Skeletal muscle tissue (tissue), 4 donors: Measurements from ENCODE around the gene NMT1. TPM values are rescaled to one million over a fixed set of nuclear protein-coding genes. Genes with fewer than 3 reads are reported as not detected.
A peak's percentile ranks its signal among the peaks of the same experiment; 100 is the strongest.

Source experiments
- H3K27ac ChIP-seq: one replicate; pipeline ENCODE4 v1.7.0; 2013; ENCODE audit warnings: mild to moderate bottlenecking, low read depth, low read length, inconsistent platforms
- H3K27me3 ChIP-seq, 3 donors: one replicate each; pipeline ENCODE4 v1.7.0; 2013; ENCODE audit warnings: low read length in 3 of 3; ENCODE audit not compliant: control insufficient read depth in 3 of 3, insufficient read depth in 3 of 3
- H3K36me3 ChIP-seq, 3 donors: one replicate each; pipeline ENCODE4 v1.7.0; 2013; ENCODE audit warnings: low read length in 3 of 3; ENCODE audit not compliant: control insufficient read depth in 3 of 3, insufficient read depth in 3 of 3
- H3K4me1 ChIP-seq, 3 donors: one replicate each; pipeline ENCODE4 v1.7.0; 2013; ENCODE audit warnings: low read length in 3 of 3, mild to moderate bottlenecking in 3 of 3; ENCODE audit not compliant: control insufficient read depth in 3 of 3, insufficient read depth in 3 of 3
- H3K4me3 ChIP-seq, 3 donors: one replicate each; pipeline ENCODE4 v1.7.0; 2013; ENCODE audit warnings: low read length in 3 of 3
- H3K9ac ChIP-seq, 3 donors: one replicate each; pipeline ENCODE4 v1.7.0; 2013; ENCODE audit warnings: low read length in 3 of 3, mild to moderate bottlenecking in 3 of 3, moderate library complexity in 2 of 3, low read depth in 1 of 3
- H3K9me3 ChIP-seq, 3 donors: one replicate each; pipeline ENCODE4 v1.7.0; 2013; ENCODE audit warnings: low read length in 3 of 3; ENCODE audit not compliant: control insufficient read depth in 3 of 3
- total RNA-seq: library from RNA; depleted of rRNA; stranded (reverse); fragments of >200 nt; gene quantifications from one replicate; pipeline ENCODE4 v1.2.3, GENCODE V29; 2014
- donor health status: Osteomylitis.

Gene NMT1
- total RNA-seq, 1 donor from 2014 or later: 35.5 TPM

GRCh38 chr17:45035848-45036247 is 25.3 kb upstream of the NMT1 start:
- Histone ChIP-seq H3K4me1 (peaks cover 18 to 22% (median 19%) of the 10 kb centered on the region in 3 donors), H3K4me3 (no peak overlapping the region), H3K27ac (no peak overlapping the region), H3K36me3 (peaks cover 14 to 24% (median 20%) of the 10 kb centered on the region in 3 donors), H3K9ac (no peak overlapping the region), H3K27me3 (no peaks in the 10 kb centered on the region), H3K9me3 (no peaks in the 10 kb centered on the region)

DNA sequence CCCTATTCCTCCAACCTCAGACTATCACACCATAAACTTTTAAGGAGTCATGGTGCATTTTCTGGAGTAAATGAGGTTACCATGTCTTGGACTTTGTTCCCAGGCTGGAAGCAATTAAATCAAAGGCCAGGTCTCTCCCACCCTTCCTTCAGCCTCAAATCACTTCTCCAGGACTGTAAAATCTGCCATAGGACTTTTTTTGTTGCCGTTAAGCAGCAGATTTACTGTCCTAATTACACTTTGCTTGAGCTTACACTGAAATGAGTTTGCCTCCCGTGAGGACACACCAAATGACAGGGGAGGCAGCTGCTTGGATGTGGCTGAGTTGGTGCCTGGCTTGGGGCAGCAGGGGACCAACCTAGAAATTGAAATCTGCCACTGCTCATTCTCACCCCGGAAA is 24.4 kb upstream of the NMT1 start:
- Histone ChIP-seq H3K27ac (no peak overlapping the region), H3K9ac (no peak overlapping the region), H3K4me3 (no peak overlapping the region), H3K9me3 (no peaks in the 10 kb centered on the region), H3K4me1 (peaks cover 22 to 25% (median 22%) of the 10 kb centered on the region in 3 donors), H3K27me3 (no peaks in the 10 kb centered on the region), H3K36me3 (peaks cover 5 to 17% (median 15%) of the 10 kb centered on the region in 3 donors)

DNA sequence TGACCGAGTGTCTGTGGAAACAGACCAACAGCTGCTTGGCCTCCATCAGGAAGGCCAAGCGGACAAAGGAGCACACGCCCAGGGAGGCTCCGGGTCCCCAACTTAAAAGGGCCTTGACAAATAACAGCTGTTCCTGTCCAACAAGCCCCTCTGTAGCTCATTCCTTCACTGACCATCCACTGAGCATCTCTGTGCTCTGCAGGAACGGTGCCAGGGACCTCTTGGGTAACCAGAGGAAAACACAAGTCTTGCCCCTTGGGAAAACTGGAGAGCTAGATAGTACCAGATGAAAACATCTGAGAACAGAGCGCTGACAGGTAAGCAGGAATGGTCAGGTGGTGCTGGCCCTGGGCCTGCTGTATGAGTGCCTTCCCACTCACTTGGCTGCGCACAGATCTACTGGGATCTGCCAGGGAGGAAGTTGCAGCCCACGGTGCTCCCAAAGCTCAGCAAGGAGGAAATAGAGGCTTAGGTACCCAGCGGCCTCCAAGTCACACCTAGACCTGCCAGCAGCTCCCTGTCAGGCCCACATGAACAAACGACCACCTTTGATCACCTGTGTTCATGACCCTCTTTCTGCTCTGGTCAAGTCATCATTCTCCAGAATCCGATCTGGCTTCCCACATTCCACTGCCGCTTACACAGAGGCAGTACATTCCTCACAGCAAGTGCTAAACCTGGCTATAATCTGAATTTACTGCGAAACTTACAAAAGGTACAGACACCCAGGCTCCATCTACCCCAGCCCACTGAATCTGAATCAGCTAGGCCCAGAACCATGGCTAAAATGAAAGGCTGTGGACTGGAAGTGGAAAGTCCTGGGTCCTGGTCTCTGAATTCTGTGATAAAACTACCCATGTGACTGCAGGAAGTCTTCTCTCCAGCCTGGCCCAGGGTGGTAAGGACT is 22.1 kb upstream of the NMT1 start:
- peak overlapping the region in 2 of 3 donors; percentile 40 to 45 for H3K9ac ChIP-seq
- no peaks in the 10 kb centered on the region for H3K27me3 ChIP-seq
- no peak overlapping the region for H3K27ac ChIP-seq
- H3K4me1 ChIP-seq: peaks cover 28 to 31% (median 30%) of the 10 kb centered on the region in 3 donors
- no peak overlapping the region for H3K4me3 ChIP-seq
- H3K36me3 ChIP-seq: peaks cover 0 to 8% (median 7%) of the 10 kb centered on the region in 3 donors
- no peaks in the 10 kb centered on the region for H3K9me3 ChIP-seq

DNA sequence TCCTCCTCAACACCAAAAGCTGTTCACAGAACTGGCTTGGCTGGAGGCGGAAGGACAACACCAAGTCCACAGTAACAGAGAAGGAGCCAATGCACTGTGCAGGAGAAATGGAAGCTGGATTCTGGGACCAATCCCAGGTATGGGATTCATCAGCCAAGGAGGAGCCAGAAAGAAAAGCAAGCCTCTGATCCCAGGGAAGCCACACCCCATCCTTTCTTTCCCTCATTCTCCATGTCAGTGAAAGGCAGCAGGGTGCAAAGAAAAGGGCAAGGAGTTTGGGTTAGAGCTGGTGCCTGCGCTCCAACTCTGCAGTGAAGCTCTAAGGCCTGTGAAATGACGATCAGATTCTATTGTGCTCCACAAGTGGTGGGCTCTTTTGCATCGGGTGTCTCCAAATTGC is 20.7 kb upstream of the NMT1 start:
- H3K4me3 ChIP-seq: no peak overlapping the region
- H3K9me3 ChIP-seq: no peaks in the 10 kb centered on the region
- H3K9ac ChIP-seq: peak overlapping the region in 1 of 3 donors; percentile 60
- no peaks in the 10 kb centered on the region for H3K27me3 ChIP-seq
- peaks cover 0 to 4% (median 0%) of the 10 kb centered on the region in 3 donors for H3K36me3 ChIP-seq
- H3K4me1 ChIP-seq: peaks cover 28 to 35% (median 30%) of the 10 kb centered on the region in 3 donors
- peak overlapping the region; percentile 54 for H3K27ac ChIP-seq

DNA sequence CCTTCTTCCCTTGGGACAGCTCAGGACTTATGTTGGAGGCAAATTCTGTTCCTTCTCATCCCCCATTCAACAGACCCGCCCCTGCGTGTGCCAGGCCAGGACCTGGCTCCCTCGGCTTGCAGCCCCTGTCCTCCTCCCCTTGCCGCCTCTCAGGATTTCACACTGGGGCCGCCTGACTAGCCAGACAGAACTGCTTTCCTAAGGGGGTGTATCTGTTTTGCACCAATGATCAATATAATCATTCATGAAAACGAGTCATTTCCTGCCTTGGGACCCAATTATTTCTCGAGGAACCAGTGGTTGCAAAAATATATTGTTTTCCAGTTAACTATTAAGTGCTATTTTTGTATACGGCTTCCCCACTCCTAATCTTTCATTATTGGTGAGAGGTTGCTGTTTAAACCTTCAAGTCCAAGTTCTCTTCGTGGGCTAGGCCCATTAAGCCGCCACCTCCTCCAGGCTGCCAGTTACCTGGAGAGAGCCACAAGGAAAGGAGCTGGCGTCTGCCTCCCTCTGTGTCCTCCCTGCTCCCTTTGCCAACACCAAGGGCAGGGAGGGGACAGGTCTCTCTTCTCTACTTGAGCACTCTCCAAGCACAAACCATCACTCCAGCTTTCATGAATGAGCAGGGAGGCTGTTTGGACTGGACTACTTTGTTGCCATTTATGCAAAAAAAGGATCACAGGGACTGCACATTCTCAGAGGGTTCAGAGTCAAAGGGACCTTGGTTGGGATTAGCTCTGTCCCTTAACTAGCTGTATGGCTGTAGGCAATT is 18.6 kb upstream of the NMT1 start:
- no peaks in the 10 kb centered on the region for H3K36me3 ChIP-seq
- no peak overlapping the region for H3K4me3 ChIP-seq
- no peaks in the 10 kb centered on the region for H3K27me3 ChIP-seq
- H3K9ac ChIP-seq: no peak overlapping the region
- no peak overlapping the region for H3K27ac ChIP-seq
- no peaks in the 10 kb centered on the region for H3K9me3 ChIP-seq
- H3K4me1 ChIP-seq: peaks cover 31 to 35% (median 33%) of the 10 kb centered on the region in 3 donors

DNA sequence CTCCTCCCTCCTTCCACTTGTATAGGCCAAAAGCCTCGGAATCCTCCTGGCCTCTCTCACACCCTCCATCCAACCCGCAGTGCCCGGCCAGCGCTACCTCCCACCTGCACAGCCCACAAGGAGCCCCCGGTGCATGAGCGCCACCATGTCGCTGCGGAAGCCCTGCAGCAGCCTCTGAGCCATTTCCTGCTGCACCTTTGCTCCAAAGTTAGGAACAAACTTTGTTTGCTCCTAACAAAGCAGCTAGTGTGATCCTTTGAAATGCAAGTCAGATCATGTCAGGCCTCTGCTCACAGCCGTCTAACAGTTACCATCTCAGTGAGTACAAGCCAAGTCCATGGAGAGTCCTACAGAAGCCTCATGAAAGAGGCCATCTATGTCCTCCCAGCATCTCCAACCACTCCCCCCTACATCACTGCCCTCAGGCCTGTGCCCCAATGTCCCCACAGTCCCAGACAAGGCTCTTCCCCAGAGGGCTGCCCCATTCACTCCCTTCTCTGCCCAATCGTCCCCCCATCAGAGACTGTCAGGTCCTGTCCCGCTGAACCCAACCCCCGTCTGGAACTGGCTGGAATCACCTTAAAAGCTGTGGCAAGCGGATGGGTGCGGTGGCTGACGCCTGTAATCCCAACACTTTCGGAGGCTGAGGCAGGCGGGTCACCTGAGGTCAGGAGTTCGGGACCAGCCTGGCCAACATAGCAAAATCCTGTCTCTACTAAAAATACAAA is 17.1 kb upstream of the NMT1 start:
- Histone ChIP-seq H3K4me1 (peaks cover 25 to 29% (median 26%) of the 10 kb centered on the region in 3 donors), H3K27me3 (no peaks in the 10 kb centered on the region), H3K27ac (no peak overlapping the region), H3K9me3 (no peaks in the 10 kb centered on the region), H3K4me3 (no peak overlapping the region), H3K36me3 (no peaks in the 10 kb centered on the region), H3K9ac (peak overlapping the region in 1 of 3 donors; percentile 45)

DNA sequence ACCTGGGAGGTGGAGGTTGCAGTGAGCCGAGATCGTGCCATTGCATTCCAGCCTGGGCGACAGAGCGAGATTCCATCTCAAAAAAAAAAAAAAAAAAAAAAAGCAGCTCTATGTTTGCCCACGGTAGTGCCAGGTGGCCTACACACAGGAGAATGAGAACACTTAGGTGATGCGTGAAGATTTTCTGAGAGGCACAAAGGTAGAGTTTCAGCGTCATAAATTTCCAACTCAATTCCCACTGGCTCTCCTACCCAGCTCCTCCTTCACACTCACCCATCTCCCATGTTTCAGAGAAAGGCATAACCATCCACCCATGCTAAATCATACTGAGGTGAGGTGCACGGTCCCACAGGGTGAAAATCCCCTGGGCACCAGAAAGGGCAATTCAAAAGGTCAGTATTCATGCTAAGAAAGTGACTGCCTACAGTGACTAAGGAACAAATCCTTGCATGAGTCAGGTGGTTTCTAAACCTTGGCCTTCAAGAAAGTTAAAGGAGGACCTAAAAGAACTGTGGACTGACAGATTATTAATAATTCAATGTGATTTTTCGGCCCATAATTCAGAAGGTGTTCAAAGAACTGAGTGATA is 14.5 kb upstream of the NMT1 start:
- no peak overlapping the region for H3K9ac ChIP-seq
- no peak overlapping the region for H3K27ac ChIP-seq
- H3K36me3 ChIP-seq: no peaks in the 10 kb centered on the region
- H3K4me1 ChIP-seq: peaks cover 16 to 22% (median 17%) of the 10 kb centered on the region in 3 donors
- no peaks in the 10 kb centered on the region for H3K9me3 ChIP-seq
- no peak overlapping the region for H3K4me3 ChIP-seq
- no peaks in the 10 kb centered on the region for H3K27me3 ChIP-seq

- Histone ChIP-seq H3K36me3 (no peaks in the 10 kb centered on the region), H3K27me3 (no peaks in the 10 kb centered on the region), H3K9ac (peak overlapping the region in 1 of 3 donors; percentile 3), H3K4me3 (no peak overlapping the region), H3K9me3 (no peaks in the 10 kb centered on the region), H3K4me1 (peaks cover 13 to 19% (median 14%) of the 10 kb centered on the region in 3 donors), H3K27ac (no peak overlapping the region)
These were observed 12.1 kb upstream of the NMT1 start for GRCh38 chr17:45048795-45049563.
